ENCODE data around the gene XRN2. TPM values are rescaled to one million over a fixed set of nuclear protein-coding genes. Genes with fewer than 3 reads are reported as not detected.

Gene XRN2
- polyA plus RNA-seq, 4 donors: 21.9 to 51.2 (median 26.3) TPM

- H3K4me1 ChIP-seq (ENCODE audit: control insufficient read depth in 3 of 3, insufficient read depth in 2 of 3, low read depth in 1 of 3, low read length in 2 of 3): peaks cover 0 to 3% (median 0%) of the 10 kb centered on the region in 3 donors
- peaks cover 2 to 33% (median 19%) of the 10 kb centered on the region in 3 donors for H3K27me3 ChIP-seq (ENCODE audit: control insufficient read depth in 3 of 3, insufficient read depth in 3 of 3, low read length in 3 of 3)
- H3K9me3 ChIP-seq (ENCODE audit: control insufficient read depth in 2 of 2, insufficient read depth in 1 of 2, low read depth in 1 of 2, low read length in 1 of 2): no peaks in the 10 kb centered on the region
- peaks cover 0 to 7% (median 3%) of the 10 kb centered on the region in 3 donors for H3K36me3 ChIP-seq (ENCODE audit: control insufficient read depth in 3 of 3, insufficient read depth in 2 of 3, low read depth in 1 of 3, low read length in 3 of 3)
- no peak for FAIRE-seq
- H3K4me3 ChIP-seq (ENCODE audit: low read depth in 1 of 3, low read length in 3 of 3): no peak overlapping the region
- no peak overlapping the region for H3K27ac ChIP-seq (ENCODE audit: low read depth in 1 of 3, low read length in 2 of 3)
- DNase-seq: no peak
- WGBS, 3 donors: 92 to 96% (median 95%) methylated on average over 7 of the region's 7 CpGs
Observed at GRCh38 chr20:21390768-21391167, 87.6 kb downstream of the XRN2 start.

GRCh38 chr20:21391185-21391971 lies 88.2 kb downstream of the XRN2 start:
- H3K4me1 ChIP-seq (ENCODE audit: control insufficient read depth in 3 of 3, insufficient read depth in 2 of 3, low read depth in 1 of 3, low read length in 2 of 3): peaks cover 0 to 3% (median 2%) of the 10 kb centered on the region in 3 donors
- peaks cover 8 to 37% (median 25%) of the 10 kb centered on the region in 3 donors for H3K27me3 ChIP-seq (ENCODE audit: control insufficient read depth in 3 of 3, insufficient read depth in 3 of 3, low read length in 3 of 3)
- FAIRE-seq (no peak), DNase-seq (peak in 1 of 2 donors; percentile 4)
- WGBS, 3 donors: 26 to 36% (median 35%) methylated on average over 49 to 61 of the region's 61 CpGs
- H3K27ac ChIP-seq (ENCODE audit: low read depth in 1 of 3, low read length in 2 of 3): no peak overlapping the region
- H3K9me3 ChIP-seq (ENCODE audit: control insufficient read depth in 2 of 2, insufficient read depth in 1 of 2, low read depth in 1 of 2, low read length in 1 of 2): no peaks in the 10 kb centered on the region
- H3K36me3 ChIP-seq (ENCODE audit: control insufficient read depth in 3 of 3, insufficient read depth in 2 of 3, low read depth in 1 of 3, low read length in 3 of 3): peaks cover 0 to 7% (median 3%) of the 10 kb centered on the region in 3 donors
- H3K4me3 ChIP-seq (ENCODE audit: low read depth in 1 of 3, low read length in 3 of 3): no peak overlapping the region

GRCh38 chr20:21391972-21392352 lies 88.8 kb downstream of the XRN2 start:
- no peak overlapping the region for H3K4me3 ChIP-seq (ENCODE audit: low read depth in 1 of 3, low read length in 3 of 3)
- FAIRE-seq (no peak), DNase-seq (peak in 1 of 2 donors; percentile 40)
- H3K9me3 ChIP-seq (ENCODE audit: control insufficient read depth in 2 of 2, insufficient read depth in 1 of 2, low read depth in 1 of 2, low read length in 1 of 2): no peaks in the 10 kb centered on the region
- H3K4me1 ChIP-seq (ENCODE audit: control insufficient read depth in 3 of 3, insufficient read depth in 2 of 3, low read depth in 1 of 3, low read length in 2 of 3): peaks cover 0 to 5% (median 3%) of the 10 kb centered on the region in 3 donors
- no peak overlapping the region for H3K27ac ChIP-seq (ENCODE audit: low read depth in 1 of 3, low read length in 2 of 3)
- H3K36me3 ChIP-seq (ENCODE audit: control insufficient read depth in 3 of 3, insufficient read depth in 2 of 3, low read depth in 1 of 3, low read length in 3 of 3): peaks cover 0 to 3% (median 0%) of the 10 kb centered on the region in 3 donors
- peaks cover 14 to 37% (median 28%) of the 10 kb centered on the region in 3 donors for H3K27me3 ChIP-seq (ENCODE audit: control insufficient read depth in 3 of 3, insufficient read depth in 3 of 3, low read length in 3 of 3)
- WGBS, 3 donors: 15 to 29% (median 17%) methylated on average over 10 of the region's 10 CpGs

- FAIRE-seq: no peak
- Histone ChIP-seq H3K9me3 (ENCODE audit: control insufficient read depth in 2 of 2, insufficient read depth in 1 of 2, low read depth in 1 of 2, low read length in 1 of 2) (peaks cover 0 to 2% of the 10 kb centered on the region in 2 donors), H3K27ac (ENCODE audit: low read depth in 1 of 3, low read length in 2 of 3) (no peak overlapping the region), H3K4me3 (ENCODE audit: low read depth in 1 of 3, low read length in 3 of 3) (no peak overlapping the region), H3K27me3 (ENCODE audit: control insufficient read depth in 3 of 3, insufficient read depth in 3 of 3, low read length in 3 of 3) (peaks cover 22 to 46% (median 35%) of the 10 kb centered on the region in 3 donors), H3K4me1 (ENCODE audit: control insufficient read depth in 3 of 3, insufficient read depth in 2 of 3, low read depth in 1 of 3, low read length in 2 of 3) (peaks cover 0 to 5% (median 3%) of the 10 kb centered on the region in 3 donors), H3K36me3 (ENCODE audit: control insufficient read depth in 3 of 3, insufficient read depth in 2 of 3, low read depth in 1 of 3, low read length in 3 of 3) (no peaks in the 10 kb centered on the region)
- peak in 1 of 2 donors; percentile 15 for DNase-seq
- 30 to 46% (median 30%) methylated on average over 4 of the region's 4 CpGs for WGBS, 3 donors
Observed at GRCh38 chr20:21393166-21393565, 90.0 kb downstream of the XRN2 start.

GRCh38 chr20:21393816-21394519 lies 90.8 kb downstream of the XRN2 start:
- H3K27ac ChIP-seq (ENCODE audit: low read depth in 1 of 3, low read length in 2 of 3): no peak overlapping the region
- FAIRE-seq (no peak), DNase-seq (no peak)
- no peak overlapping the region for H3K4me3 ChIP-seq (ENCODE audit: low read depth in 1 of 3, low read length in 3 of 3)
- H3K4me1 ChIP-seq (ENCODE audit: control insufficient read depth in 3 of 3, insufficient read depth in 2 of 3, low read depth in 1 of 3, low read length in 2 of 3): peaks cover 0 to 5% (median 3%) of the 10 kb centered on the region in 3 donors
- no peaks in the 10 kb centered on the region for H3K36me3 ChIP-seq (ENCODE audit: control insufficient read depth in 3 of 3, insufficient read depth in 2 of 3, low read depth in 1 of 3, low read length in 3 of 3)
- H3K27me3 ChIP-seq (ENCODE audit: control insufficient read depth in 3 of 3, insufficient read depth in 3 of 3, low read length in 3 of 3): peaks cover 22 to 48% (median 35%) of the 10 kb centered on the region in 3 donors
- H3K9me3 ChIP-seq (ENCODE audit: control insufficient read depth in 2 of 2, insufficient read depth in 1 of 2, low read depth in 1 of 2, low read length in 1 of 2): peaks cover 0 to 2% of the 10 kb centered on the region in 2 donors
- 38 to 41% (median 41%) methylated on average over 4 of the region's 4 CpGs for WGBS, 3 donors

- peak; percentile 79 for FAIRE-seq
- no peak for DNase-seq
- peaks cover 0 to 2% of the 10 kb centered on the region in 2 donors for H3K9me3 ChIP-seq (ENCODE audit: control insufficient read depth in 2 of 2, insufficient read depth in 1 of 2, low read depth in 1 of 2, low read length in 1 of 2)
- H3K27me3 ChIP-seq (ENCODE audit: control insufficient read depth in 3 of 3, insufficient read depth in 3 of 3, low read length in 3 of 3): peaks cover 22 to 51% (median 35%) of the 10 kb centered on the region in 3 donors
- H3K4me1 ChIP-seq (ENCODE audit: control insufficient read depth in 3 of 3, insufficient read depth in 2 of 3, low read depth in 1 of 3, low read length in 2 of 3): peaks cover 0 to 5% (median 3%) of the 10 kb centered on the region in 3 donors
- H3K36me3 ChIP-seq (ENCODE audit: control insufficient read depth in 3 of 3, insufficient read depth in 2 of 3, low read depth in 1 of 3, low read length in 3 of 3): no peaks in the 10 kb centered on the region
- no peak overlapping the region for H3K27ac ChIP-seq (ENCODE audit: low read depth in 1 of 3, low read length in 2 of 3)
- no peak overlapping the region for H3K4me3 ChIP-seq (ENCODE audit: low read depth in 1 of 3, low read length in 3 of 3)
- 16 to 26% (median 19%) methylated on average over 3 of the region's 3 CpGs for WGBS, 3 donors
Observed at GRCh38 chr20:21394551-21394950, 91.4 kb downstream of the XRN2 start.

- peak in 1 of 2 donors; percentile 8 for DNase-seq
- Histone ChIP-seq H3K4me1 (ENCODE audit: control insufficient read depth in 3 of 3, insufficient read depth in 2 of 3, low read depth in 1 of 3, low read length in 2 of 3) (peaks cover 0 to 5% (median 3%) of the 10 kb centered on the region in 3 donors), H3K4me3 (ENCODE audit: low read depth in 1 of 3, low read length in 3 of 3) (no peak overlapping the region), H3K27ac (ENCODE audit: low read depth in 1 of 3, low read length in 2 of 3) (no peak overlapping the region), H3K9me3 (ENCODE audit: control insufficient read depth in 2 of 2, insufficient read depth in 1 of 2, low read depth in 1 of 2, low read length in 1 of 2) (peaks cover 0 to 2% of the 10 kb centered on the region in 2 donors), H3K27me3 (ENCODE audit: control insufficient read depth in 3 of 3, insufficient read depth in 3 of 3, low read length in 3 of 3) (peaks cover 22 to 51% (median 35%) of the 10 kb centered on the region in 3 donors), H3K36me3 (ENCODE audit: control insufficient read depth in 3 of 3, insufficient read depth in 2 of 3, low read depth in 1 of 3, low read length in 3 of 3) (no peaks in the 10 kb centered on the region)
- FAIRE-seq: no peak
- WGBS, 3 donors: 8 to 12% (median 12%) methylated on average over 6 of the region's 6 CpGs
Observed at GRCh38 chr20:21395051-21395665, 92.0 kb downstream of the XRN2 start.
